ENCODE data around the gene MRGPRX3.
A peak's percentile ranks its signal among the peaks of the same experiment; 100 is the strongest.
"Not testable (repeated sequence)": the region's sequence is repeated elsewhere in the genome, so short reads cannot be mapped to it uniquely, and the experiment has no call there.

MRGPRX3 gene

GRCh38 chr11:18132341-18132740, at the start of gene MRGPRX3:
TSS of gene MRGPRX3 (plus strand) at chr11:18132571. CDS start at chr11:18137203, 4,632 bp downstream.
- no peak for DNase-seq

DNA sequence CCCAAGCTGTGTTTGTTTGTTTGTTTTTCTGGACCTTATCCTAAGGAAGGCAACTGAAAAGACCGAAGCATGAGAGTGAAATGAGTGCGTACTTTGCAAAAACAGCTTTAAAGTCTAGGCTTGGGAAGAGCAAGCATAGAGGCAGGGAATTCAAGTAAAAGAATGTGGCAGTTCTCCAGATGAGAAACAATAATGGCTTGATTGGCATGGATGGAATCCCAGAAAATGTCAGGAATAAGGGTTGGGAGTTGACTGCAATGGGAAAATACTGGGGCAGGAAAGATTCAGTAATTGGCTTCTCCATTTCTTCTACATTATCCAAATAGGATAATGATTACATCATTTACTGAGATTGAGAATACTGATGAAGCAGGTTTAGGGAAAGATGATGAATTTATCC, 44.0 kb upstream of the MRGPRX3 start:
- no peak for DNase-seq

DNA sequence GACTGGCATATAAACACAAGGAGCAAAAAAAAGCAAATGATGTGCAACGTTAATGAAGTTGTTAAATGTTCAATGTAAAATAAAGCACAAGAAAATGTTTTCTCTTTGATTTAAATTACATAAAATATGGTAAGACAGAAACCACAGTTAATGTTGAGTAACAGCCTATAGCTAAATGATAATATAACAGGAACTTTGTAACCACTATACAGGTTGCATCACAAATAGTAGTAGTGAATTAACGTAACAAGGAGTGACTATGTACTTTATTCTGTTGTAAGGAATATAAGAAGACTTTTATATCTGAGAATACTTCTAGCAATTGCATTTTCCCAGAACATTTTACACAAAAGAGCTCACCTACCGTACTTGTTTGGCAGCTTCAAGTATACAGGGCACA, 43.4 kb upstream of the MRGPRX3 start:
- DNase-seq, result no peak

GRCh38 chr11:18091731-18092130, 40.6 kb upstream of the MRGPRX3 start:
- no peak for DNase-seq

GRCh38 chr11:18093959-18094358, 38.4 kb upstream of the MRGPRX3 start:
- no peak for DNase-seq

DNA sequence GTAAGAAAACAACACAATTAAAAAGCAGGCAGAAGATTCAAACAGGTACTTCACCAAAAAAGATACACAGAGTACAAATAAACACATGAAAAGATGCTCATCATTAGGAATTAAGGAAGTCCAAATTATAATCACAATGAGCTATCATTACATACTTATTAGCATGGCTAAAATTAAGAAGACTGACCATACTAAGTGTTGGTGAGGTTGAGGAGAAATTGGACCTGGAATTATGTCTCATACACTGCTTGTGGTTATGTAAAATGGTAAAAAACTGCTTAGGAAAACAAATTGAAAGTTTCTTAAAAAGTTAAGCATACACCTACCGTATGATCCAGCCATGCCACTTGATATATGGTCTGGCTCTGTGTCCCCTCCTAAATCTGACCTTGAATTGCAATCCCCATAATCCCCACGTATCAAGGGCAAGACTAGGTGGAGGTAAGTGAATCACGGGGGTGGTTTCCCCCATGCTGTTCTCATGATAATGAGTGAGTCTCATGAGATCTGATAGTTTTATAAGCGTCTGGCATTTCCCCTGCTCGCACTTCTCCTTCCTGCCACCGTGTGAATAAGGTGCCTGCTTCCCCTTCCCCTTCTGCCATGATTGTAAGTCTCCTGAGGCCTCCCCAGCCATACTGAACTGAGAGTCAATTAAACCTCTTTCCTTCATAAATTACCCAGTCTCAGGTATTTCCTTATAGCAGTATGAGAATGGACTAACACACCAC, 31.3 kb upstream of the MRGPRX3 start:
- DNase-seq, result no peak

- DNase-seq, result no peak
These were observed 27.1 kb upstream of the MRGPRX3 start for GRCh38 chr11:18105086-18105801.

GRCh38 chr11:18105802-18106574, 26.4 kb upstream of the MRGPRX3 start, which contains the start of gene SAAL1:
TSS of gene SAAL1 (minus strand) at chr11:18106082. CDS start at chr11:18106041, 41 bp downstream.
- peak; percentile 86 to 87 for DNase-seq

- DNase-seq, result no peak
These were observed 25.7 kb upstream of the MRGPRX3 start for GRCh38 chr11:18106688-18107087.

DNA sequence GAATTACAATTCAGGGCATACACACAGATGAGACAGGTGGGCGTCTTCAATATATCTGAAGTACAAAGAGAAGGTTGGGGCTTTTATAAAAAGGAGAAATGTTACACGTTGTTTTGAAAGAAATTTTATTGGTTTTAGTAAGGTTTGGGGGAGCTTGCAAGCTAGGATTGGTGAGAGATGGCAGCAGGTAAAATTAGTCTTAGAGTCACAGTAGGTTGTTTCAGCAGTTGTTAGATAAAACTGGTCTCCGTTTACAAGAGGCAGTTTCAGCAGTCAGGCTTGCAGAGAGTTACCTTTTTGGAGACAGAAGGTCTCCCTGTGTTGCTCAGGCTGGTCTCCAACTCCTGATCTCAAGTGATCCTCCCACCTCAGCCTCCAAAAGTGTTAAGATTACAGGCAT, 24.1 kb upstream of the MRGPRX3 start:
- DNase-seq, result no peak

DNA sequence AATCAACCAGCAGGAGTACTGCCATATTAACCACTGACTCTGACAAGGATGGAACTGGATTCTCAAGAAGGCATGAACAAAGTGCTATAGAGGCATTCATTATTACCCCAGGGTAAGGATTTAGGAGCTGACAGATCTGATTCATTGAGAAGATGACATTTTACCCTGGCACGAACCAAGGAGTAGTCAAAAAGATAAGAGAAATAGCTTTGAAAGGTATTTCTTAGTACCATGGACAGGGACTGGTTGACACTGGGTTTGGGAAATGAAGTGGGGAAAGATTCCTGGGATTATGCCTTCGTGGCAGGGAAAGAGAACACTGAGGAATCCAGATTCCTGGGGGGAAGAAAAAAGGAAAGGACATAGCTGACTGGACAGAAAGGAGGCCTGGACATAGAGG, 21.4 kb upstream of the MRGPRX3 start:
- DNase-seq, result no peak

- DNase-seq, result peak; percentile 64 to 71
These were observed 16.8 kb upstream of the MRGPRX3 start for GRCh38 chr11:18115360-18116127.

- DNase-seq, result not testable (repeated sequence)
These were observed 11.0 kb upstream of the MRGPRX3 start for GRCh38 chr11:18121331-18121828.

DNA sequence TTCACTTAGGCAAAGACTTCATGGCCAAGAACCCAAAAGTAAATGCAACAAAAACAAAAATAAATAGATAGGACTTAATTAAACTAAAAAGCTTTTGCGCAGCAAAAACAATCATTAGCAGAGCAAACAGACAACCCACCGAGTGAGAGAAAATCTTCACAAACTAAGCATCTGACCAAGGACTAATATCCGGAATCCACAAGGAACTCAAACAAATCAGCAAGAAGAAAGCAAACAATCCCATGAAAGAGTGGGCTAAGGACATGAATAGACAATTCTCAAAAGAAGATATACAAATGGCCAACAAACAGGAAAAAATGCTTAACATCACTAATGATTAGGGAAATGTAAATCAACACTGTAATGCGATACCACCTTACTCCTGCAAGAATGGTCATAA, 1.3 kb upstream of the MRGPRX3 start:
- not testable (repeated sequence) for DNase-seq

- DNase-seq, result no peak
These were observed 2.9 kb downstream of the MRGPRX3 start for GRCh38 chr11:18135308-18135707.

- DNase-seq, result no peak
These were observed 4.9 kb downstream of the MRGPRX3 start for GRCh38 chr11:18137186-18137800.

DNA sequence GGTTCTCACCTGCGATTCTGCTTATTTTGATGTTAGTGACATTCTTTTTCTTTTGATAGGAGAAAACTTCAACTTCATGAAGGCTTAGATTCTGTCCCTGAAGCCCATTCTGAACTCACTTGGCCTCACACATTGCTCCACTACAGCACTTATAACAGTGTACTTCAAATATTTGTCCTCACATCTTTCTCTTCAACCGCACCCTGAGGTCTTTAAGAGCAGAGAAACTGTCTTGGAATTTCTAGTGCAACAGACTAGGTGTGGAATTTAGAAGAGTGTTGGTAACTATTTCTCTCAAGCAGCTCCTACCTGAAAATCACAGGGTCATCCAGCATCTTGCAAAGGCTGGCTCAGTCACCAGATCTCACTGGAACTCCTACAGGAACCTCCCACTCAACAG, 7.8 kb downstream of the MRGPRX3 start:
- no peak for DNase-seq

- no peak for DNase-seq
These were observed 11.9 kb downstream of the MRGPRX3 start for GRCh38 chr11:18144243-18144642.

DNA sequence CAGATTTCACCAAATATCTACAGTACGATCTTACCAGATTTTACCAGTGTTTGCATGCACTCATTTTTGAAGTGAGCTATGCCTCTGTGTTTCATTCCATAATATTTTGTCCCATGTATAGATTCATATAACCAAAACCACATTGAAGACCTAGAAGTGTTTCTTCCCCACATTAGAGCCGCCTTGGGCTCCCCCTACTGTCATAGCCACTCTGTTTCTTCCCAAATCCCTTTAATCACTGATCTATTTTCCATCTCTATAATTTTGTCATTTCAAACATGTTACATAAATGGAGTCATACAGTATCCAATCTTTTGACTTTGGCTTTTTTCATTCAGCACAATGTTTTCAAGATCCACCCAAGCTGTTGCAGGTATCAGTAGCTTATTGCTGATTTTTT, 12.7 kb downstream of the MRGPRX3 start:
- DNase-seq, result no peak

- DNase-seq, result no peak
These were observed 13.5 kb downstream of the MRGPRX3 start for GRCh38 chr11:18145837-18146236.

DNA sequence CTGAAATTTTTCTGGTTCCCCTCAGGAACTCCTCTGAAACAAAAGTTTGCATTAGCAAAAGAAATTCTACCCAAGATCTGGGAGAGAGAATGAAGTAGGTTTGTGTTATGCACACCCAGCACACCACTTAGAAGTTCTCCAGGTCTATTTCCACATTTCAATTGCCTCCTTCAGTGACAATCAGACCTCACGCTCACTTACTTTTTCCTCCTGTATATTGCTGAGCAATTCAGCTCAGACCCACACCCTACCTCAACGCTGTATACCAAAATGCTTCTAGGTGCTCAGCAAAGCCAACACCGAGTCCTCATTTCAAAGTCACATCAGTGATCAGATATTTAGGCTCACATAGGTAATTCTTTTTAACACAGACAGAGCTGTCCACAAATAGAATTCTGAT, 19.2 kb downstream of the MRGPRX3 start:
- DNase-seq, result no peak

GRCh38 chr11:18168372-18168771, 36.0 kb downstream of the MRGPRX3 start:
- no peak for DNase-seq
